Muscle of arm (tissue), 14 donors: Measurements from ENCODE around the gene SMYD5. TPM values are rescaled to one million over a fixed set of nuclear protein-coding genes. Genes with fewer than 3 reads are reported as not detected.
"Not testable (repeated sequence)": the region's sequence is repeated elsewhere in the genome, so short reads cannot be mapped to it uniquely, and the experiment has no call there.

ENCODE experiments used
- DNase-seq: peaks from one replicate; pipeline ENCODE4 v3.0.0-alpha.2; 2013
- long read RNA-seq, 11 donors: transcript quantifications; one replicate each; lab custom pipeline, GENCODE V29; 2026
- polyA plus RNA-seq, 12 donors: library from polyadenylated mRNA; unstranded; fragments of 120-200 nt; gene quantifications; one replicate each; pipeline ENCODE4 v1.2.1, GENCODE V29; 2013; ENCODE audit not compliant: insufficient read length in 12 of 12

Gene SMYD5
- 10 to 100 TPM in 11 of 12 donors, not detected in 1; 25.3 to 44.6 (median 30.2) TPM for polyA plus RNA-seq
- long read RNA-seq, donor 1, partial matches to known transcripts, result 12 of 28 reads
- long read RNA-seq, donor 1, other reads (novel, unspliced or antisense), result 16 of 28 reads
- long read RNA-seq, donor 2, transcript SMYD5-202 (13 exons, 2,593 nt), result major isoform, 6 of 90 reads
- long read RNA-seq, donor 2, partial matches to known transcripts, result 47 of 90 reads
- long read RNA-seq, donor 2, other reads (novel, unspliced or antisense), result 36 of 90 reads
- long read RNA-seq, donor 3, partial matches to known transcripts, result 16 of 50 reads
- long read RNA-seq, donor 3, other reads (novel, unspliced or antisense), result 31 of 50 reads
- long read RNA-seq, donor 4, partial matches to known transcripts, result 0 of 1 reads
- long read RNA-seq, donor 4, other reads (novel, unspliced or antisense), result 0 of 1 reads
- long read RNA-seq, donor 5, transcript SMYD5-202 (13 exons, 2,593 nt), result major isoform, 5 of 169 reads
- long read RNA-seq, donor 5, partial matches to known transcripts, result 164 of 169 reads
- long read RNA-seq, donor 5, other reads (novel, unspliced or antisense), result 0 of 169 reads
- long read RNA-seq, donor 6, partial matches to known transcripts, result 41 of 43 reads
- long read RNA-seq, donor 6, other reads (novel, unspliced or antisense), result 0 of 43 reads
- long read RNA-seq, donor 7, partial matches to known transcripts, result 0 of 1 reads
- long read RNA-seq, donor 7, other reads (novel, unspliced or antisense), result 0 of 1 reads
- long read RNA-seq, donor 8, partial matches to known transcripts, result 99 of 103 reads
- long read RNA-seq, donor 8, other reads (novel, unspliced or antisense), result 0 of 103 reads
- long read RNA-seq, donor 9, partial matches to known transcripts, result 0 of 1 reads
- long read RNA-seq, donor 9, other reads (novel, unspliced or antisense), result 0 of 1 reads
- long read RNA-seq, donor 10, partial matches to known transcripts, result 0 of 1 reads
- long read RNA-seq, donor 10, other reads (novel, unspliced or antisense), result 0 of 1 reads
- long read RNA-seq, donor 11, partial matches to known transcripts, result 50 of 85 reads
- long read RNA-seq, donor 11, other reads (novel, unspliced or antisense), result 32 of 85 reads

DNA sequence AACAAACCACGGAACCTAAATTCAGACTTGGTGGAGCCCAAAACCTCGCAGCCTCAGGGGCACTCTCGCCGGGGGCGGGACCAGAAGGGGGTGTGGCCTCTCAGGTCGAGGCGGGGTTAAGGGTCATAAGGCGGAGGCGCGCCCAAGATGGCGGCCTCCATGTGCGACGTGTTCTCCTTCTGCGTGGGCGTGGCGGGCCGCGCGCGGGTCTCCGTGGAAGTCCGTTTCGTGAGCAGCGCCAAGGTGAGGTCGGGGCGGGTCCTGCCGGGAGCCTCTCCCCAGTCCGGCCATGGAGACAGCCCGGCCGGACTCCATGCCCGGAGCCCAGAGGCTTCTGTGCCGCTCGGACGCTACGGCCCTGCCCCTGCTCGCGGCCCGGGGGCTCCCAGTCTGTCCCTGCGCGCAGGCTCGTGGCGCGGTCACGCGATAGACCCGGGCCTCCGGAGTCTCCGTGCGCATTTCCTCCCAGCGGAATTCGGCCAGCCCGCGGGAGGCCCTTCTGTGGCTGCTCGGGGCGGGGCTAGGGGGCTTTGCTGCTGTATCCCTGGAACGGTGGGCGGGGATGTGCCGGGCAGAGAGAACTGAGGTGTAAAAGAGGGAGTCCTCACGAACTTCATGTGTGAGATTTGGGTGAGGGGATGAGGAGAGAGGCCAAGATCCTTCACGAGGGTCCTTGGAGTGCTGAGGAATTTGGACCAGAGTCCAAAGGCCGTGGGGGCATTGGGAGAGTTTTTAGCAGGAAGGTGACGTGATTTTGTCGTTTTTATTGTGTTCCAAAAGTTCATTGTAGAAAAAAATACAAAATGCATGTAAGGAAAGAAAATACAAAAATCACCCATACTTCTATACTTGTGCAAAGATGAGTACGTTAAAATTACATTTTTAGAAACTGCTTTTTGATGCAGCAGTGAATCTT is at the start of gene SMYD5:
SMYD5 (plus strand) TSS at position 126 of the 916 bp plus-strand sequence; CDS start at position 148, 22 bp downstream.
- peak; percentile 84 for DNase-seq

DNA sequence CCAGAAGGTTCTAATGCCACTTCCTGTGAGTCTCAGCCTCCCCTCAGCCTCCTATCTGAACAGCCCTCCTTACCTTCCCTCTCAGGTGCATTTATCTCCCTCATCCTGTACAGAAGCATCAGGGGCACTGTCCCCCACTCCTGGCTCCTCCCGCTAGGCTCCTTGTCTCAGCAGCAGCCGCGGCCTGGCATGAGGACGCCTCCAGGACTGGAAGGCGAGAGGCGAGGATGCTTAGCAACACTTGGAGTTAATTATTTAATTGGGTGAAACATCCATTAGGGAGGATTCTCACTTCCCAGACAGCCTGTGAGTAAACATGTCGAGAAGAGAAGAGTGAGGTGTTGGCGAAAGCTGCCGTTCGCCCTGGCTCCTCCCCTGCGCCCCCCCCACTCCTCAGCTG is 48.1 kb upstream of the SMYD5 start:
- not testable (repeated sequence) for DNase-seq

DNA sequence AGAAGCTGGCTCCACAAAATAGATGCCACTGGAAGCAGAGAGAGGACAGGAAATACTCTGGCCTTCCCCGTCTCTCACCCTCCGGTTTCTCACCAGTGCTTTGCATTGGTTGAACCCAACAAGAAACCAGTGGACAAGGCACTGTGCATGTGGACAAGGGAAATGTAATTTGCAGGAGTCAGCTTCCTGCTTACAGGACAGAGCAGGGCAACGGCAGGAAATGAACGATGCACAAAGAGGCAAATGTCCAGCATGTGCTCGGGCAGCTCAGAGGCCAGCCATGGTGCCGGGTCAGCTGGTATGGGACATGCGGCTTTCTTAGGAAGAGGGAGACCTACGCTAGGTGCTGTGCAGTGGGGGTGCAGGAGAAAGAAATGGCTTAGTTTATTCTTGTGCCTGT is 47.2 kb upstream of the SMYD5 start:
- DNase-seq, result not testable (repeated sequence)

DNA sequence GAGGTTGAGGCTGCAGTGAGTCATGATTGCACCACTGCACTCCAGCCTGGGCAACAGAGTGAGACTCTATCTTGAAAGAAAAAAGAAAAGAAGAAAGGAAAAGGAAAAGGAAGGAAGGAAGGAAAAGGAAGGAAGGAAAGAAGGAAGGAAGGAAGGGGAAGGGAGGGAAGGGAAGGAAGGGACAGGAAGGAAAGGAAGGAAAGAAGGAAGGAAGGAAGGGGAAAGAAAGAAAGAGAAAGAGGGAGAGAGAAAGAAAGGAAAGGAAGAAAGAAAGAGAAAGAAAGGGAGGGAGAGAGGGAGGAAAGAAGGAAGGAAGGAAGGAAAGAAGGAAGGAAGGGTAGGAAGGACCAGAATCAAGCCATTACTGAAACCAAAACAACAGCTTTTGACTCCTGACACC is 45.7 kb upstream of the SMYD5 start:
- DNase-seq, result not testable (repeated sequence)

DNA sequence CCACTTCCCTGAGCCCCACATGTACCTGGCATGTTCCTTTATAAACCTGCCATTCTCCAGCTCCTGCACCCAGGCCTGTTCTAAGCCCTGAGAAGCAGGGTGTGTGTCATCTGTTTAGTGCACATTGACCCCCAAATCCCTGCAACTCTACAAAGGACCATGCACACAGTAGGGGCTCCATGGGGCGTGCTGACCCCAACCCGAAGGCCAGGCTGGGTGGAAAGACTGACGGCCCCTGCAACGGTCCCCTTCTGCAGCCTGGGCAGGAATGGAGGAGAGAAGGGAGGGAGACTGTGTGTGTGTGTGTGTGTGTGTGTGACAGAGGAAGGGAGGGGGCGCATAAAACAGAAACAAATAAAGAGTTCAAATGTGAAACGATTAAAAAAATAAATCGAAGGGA is 43.7 kb upstream of the SMYD5 start:
- DNase-seq, result not testable (repeated sequence)

DNA sequence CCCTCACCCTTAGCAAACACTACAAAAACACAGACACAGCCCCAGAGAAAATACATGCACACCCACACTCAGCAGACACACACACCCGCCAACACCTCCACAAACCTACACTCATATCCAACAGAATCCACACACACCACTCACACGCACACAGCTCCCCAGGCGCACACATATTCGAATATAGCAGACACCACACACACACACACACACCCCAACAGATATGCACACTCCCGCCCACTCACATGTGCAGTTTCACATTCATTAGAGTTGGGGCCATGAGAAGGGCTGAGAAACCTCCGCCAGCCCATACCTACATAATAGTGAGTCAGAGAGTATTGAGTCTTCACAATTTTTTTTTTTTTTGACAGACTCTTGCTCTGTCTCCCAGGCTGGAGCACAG is 41.1 kb upstream of the SMYD5 start:
- DNase-seq, result no peak

DNA sequence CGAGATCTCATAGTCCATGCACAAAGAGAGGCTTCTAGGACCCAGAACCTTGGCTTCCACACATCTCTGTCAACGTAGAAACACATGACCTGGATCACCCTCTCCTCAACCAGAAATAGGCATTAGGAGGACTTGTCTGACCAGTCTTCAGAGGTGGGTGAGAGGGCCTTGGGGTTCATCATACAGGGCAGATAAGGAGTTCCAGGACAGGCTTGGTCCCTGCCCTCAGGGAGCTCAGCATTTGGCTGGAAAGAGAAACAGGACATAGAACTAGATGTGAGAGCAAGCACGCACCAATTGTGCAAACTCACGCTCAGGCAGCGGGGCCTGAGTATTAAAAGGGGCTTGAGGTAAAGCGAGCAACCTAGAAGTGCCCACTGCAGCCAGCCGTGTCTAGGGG is 40.3 kb upstream of the SMYD5 start:
- no peak for DNase-seq

DNA sequence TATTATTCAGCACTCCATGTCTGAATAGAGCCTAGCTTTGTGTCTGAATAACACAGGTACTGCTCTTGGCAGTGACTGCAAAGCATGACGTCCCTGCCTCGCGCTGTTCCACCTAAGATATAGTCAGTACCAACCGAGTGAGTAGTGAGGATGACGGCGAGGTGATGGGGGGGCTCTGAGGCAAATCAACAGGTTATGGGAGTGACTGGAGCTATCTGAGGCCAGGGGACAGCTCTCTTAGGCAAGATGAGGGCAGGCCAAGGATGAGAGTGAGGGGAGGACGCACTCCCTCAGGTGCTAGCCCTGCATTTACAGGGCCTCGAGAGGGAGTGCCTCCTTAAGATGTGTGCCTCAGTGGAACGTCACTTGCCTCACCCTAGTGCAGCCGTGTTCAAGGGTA is 39.8 kb upstream of the SMYD5 start:
- no peak for DNase-seq

DNA sequence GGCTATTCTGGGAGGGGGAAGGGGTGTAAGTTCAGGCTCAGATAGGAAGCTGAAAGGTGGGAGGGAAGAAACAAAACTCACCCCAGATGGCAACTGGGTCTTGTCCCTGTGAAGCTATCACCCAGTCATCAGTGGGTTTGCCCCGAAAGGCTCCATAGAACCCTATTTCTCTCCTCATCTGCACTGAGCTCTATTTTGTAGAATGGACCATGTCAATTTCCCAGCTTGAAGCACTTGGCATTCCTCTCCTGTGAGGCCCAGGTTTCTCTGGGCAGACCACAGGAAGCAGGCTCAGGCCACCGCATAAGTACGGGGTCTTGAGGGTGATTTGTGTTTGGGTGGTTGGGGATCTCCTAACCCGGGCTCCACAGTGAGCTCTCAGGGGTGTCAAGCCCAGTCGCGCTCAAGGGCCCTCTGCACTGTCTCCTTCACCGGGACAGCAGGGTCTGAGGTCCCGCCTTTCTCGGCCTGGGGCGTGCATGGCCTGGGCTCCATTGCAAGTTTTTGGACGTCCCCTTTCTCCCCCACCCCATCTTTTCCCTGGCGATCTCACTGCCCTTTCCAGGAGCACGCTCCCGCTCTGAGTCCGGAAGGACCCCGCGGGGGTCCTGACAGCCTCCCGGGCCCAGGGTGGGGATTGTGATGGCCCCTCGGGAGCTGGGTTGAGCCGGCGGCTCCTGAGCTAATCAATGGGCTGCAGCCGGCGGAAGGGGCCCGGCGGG is 38.9 kb upstream of the SMYD5 start:
- DNase-seq, result peak; percentile 1

DNA sequence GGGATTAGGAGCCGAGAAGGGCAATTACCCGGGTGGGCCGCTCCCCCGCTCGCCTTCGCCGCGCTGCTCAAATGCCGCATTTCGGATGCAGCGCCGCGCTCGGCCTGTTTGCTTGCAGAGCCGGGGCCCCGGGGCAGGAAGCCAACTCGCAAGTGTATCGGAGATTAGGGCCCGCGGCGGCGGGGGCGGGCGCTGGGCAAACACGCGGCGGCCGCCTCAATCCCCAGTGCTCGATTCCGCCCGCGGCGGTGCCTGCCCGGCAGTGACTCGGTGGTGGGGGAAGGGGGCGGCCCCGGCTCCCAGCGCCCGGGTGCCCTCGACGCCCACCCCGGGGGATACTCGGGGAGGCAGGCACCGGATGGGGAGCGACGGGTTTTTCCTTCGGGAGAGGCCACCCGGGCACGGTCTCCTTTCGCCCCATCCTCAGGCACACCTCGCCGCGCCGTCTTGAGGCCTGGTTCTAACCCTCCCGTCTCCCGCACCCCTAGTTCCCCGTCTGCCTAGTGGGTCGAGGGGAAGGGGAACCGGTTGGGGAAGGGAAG is 38.3 kb upstream of the SMYD5 start:
- peak; percentile 43 for DNase-seq

DNA sequence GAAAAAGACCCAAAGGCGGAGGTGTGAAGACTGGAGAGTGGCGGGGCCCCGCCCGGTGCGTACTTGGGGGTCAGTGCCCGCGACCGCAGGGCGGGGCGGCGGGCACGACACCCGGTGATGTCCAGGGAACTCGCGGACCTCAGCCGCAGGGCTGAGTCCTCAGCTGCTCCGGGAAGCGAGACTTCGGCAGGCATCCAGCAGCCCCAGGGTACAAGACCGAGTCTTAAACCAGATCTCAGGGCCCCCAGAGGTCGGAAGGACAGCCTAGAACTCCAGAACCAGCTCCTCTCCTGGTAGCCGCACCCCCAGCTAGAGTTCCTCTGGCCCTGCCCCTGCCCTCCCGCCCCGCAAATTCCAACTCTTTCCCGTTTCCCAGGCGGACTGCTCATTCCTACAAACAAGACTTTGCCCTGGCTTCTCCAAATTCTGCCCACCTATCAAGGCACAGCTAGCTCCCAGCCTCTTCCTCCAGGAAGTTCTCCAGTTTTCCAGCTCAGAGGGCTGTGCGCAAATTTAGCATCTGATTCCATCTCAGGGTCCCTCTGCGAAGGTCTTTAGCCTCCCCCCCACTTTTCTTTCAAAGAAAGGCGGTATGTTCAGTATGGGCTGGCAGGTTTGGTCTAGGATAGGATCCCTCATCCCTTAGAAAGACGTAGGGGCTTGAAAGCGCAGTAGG is 37.7 kb upstream of the SMYD5 start:
- DNase-seq, result peak; percentile 13

DNA sequence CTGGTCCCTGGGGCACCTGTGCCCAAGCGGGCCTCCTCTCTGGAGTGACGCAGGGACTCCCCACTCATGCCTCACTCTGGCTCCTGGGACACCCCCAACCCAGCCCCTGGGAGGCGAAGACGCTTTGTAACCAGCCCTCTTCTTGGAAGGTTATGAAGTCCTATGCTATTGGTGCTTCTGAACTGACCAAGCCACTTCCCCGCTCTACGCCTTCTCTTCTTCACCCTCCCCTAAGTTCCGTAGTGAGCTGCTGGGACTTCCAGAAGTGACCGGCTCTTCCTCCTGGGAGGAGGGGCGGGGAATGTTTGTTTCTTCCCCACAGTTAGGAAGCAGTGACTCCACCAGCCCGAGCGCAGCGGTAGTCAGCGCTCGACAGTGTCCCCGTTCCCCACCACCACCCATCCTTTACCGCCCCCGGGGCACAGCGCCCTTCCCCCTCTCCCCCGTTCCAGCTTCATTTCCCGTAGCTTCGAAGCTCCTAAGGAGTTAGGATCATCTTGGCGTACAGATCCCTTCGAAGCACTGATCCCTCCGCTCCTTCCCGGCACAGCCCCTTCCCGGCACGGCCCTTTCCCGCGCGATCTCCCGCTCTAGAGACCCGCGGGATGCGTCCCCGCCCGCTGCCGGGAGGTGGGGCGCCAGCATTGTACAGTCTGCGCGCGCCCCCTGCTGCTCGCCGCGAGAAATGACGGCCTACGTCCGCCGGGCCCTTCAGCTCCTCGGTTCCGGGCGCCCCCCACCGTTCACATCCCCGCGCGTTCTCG is 37.0 kb upstream of the SMYD5 start:
- peak; percentile 91 for DNase-seq

DNA sequence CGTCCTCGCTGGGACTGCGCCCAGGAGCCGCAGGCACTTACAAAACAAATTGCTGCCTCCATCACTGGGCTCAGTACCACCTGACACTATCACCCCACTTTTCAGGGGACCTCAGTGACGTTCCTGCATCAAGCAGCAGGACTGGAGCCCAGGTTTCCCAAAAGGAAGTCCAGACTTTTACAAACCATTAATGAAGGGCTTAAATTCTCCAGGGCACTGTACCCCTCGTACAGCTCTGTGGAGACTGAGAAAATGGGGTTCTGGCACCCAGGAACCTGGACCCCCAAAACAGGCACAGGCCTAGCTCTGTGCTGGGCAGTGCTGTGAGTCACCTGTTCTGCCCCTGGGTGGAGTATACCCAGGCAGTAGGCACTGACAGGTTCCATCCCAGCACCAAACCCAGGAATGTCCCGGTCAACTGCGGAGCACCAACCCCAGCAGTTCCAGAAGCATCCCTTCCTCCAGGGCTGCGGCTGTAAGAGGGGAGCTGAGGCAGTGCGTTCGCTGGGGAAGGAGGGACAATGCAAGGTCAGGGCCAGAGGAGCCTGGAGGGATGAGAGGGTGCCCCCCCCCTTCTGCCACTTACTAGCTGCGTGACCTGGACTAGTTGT is 36.3 kb upstream of the SMYD5 start:
- no peak for DNase-seq

DNA sequence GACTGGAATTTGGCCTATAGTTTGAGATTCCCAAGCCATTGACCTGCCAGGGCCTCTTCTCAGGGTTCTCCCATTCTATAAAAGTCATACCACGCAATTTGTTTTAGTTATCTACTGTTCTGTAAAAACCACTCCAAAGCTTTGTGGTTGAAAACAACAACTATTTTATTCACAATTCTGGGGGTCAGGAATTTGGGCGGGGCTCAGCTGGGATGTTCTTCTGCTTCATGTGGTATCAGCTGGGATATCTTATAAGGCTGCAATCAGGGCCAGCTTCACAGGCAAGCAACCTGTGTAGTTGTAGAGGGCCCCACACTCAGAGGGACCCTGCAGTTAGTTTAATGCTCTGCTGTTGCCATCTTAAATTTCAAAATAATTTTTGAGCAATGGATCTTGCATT is 28.1 kb upstream of the SMYD5 start:
- no peak for DNase-seq

DNA sequence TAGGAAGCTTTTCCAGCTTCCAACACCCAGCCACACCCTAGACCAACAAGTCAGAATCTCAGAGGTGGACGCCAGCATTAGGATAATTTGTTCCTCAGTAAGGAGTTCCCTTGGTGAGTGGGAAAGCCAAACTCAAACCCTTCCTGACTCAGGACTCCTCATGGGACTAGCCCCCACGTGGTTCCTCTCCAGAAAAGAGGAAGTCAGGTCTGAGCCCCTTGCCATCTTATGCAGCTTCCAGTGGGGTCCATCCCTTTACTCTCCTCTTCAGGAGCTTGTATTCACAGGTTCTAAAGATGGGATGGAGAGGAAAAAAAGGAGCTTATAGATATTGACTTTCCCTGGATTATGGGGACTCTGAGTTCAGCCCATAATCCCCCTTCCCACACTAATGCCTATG is 26.5 kb upstream of the SMYD5 start:
- no peak for DNase-seq

DNA sequence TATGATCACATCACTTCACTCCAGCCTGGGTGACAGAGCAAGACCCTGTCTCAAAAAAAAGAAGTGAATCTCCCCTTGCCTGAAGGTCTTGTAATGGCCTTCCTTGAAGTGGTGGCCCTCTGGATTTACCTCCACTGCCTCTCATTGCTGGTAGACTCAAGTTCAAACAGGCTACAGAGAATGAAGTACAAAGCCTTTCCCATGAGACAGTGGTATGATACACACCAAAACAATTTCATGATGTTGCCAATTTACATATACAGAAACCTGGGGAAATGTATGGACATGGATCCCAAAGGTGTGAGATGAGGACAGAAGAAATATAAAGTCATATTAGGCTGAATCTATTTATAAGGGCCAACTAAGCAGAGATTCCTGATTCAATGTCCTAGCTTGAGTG is 16.5 kb upstream of the SMYD5 start:
- no peak for DNase-seq

DNA sequence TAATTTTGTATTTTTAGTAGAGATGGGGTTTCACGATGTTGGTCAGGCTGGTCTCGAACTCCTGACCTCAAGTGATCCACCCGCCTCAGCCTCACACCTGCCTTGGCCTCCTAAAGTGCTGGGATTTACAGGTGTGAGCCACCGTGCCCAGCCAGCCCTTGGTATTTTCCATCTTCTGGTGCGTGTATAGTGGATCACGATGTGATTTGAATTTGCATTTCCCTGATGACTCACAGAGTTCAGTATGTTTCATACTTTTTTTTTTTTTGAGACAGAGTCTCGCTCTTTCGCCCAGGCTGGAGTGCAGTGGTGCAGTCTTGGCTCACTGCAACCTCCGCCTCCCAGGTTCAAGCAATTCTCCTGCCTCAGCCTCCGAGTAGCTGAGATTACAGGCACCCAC is 13.8 kb upstream of the SMYD5 start:
- DNase-seq, result not testable (repeated sequence)
